Endothelial cell of umbilical vein (primary cell): Measurements from ENCODE around the gene GALNT10. TPM values are rescaled to one million over a fixed set of nuclear protein-coding genes. Genes with fewer than 3 reads are reported as not detected.

ENCODE experiments used
- BruUV-seq: library from RNA; stranded (reverse); fragments of 400-500 nt; replicated peaks from 2 replicates; lab custom pipeline; 2021; lab: Mats Ljungman, UMichigan
- CTCF ChIA-PET: fragments of 300-600, 350-600 bp; sonication (Branson Sonifier 250); formaldehyde crosslinking; loops from one replicate; lab custom pipeline; 2021; ENCODE audit warnings: antibody characterized with exemption, inconsistent platforms; lab: Charles Lee
- POLR2A ChIA-PET: fragments of 300-600, 350-600 bp; sonication (Branson Sonifier 250); formaldehyde crosslinking; loops from one replicate; lab custom pipeline; 2021; ENCODE audit warnings: antibody characterized with exemption, inconsistent platforms; lab: Charles Lee
- DNase-seq: peaks from one replicate; pipeline ENCODE4 v3.0.0-alpha.2; 2011; ENCODE audit warnings: low read depth, low spot score
- FAIRE-seq: peaks from 2 replicates; lab custom pipeline; 2011; peaks lifted over from hg19 to GRCh38; lab: Jason Lieb, UNC
- H2AFZ ChIP-seq: 2 replicates; pipeline ENCODE4 v1.6.0; 2012; ENCODE audit warnings: low read depth, low read length, control low read depth, inconsistent platforms
- H3K27ac ChIP-seq: 2 replicates; pipeline ENCODE4 v1.5.1; 2011; ENCODE audit warnings: low read depth, mild to moderate bottlenecking, control low read depth, low read length, moderate library complexity; ENCODE audit not compliant: insufficient read depth
- H3K27me3 ChIP-seq, 2 experiments: 2 replicates each; pipeline versions ENCODE4 v1.6.0 to v1.6.1; 2011; ENCODE audit warnings: low read length in 2 of 2, mixed read lengths in 1 of 2; ENCODE audit not compliant: control insufficient read depth in 2 of 2, insufficient read depth in 2 of 2
- H3K36me3 ChIP-seq, 2 experiments: 2 replicates in 1 of 2; 3 replicates in 1 of 2; pipeline ENCODE4 v1.5.1; 2011; ENCODE audit warnings: low read length in 2 of 2, mild to moderate bottlenecking in 1 of 2, moderate library complexity in 1 of 2; ENCODE audit not compliant: control insufficient read depth in 2 of 2, insufficient read depth in 2 of 2; ENCODE audit errors: extremely low read depth in 1 of 2
- H3K4me1 ChIP-seq: 3 replicates; pipeline ENCODE4 v1.5.1; 2011; ENCODE audit warnings: mild to moderate bottlenecking, low read length; ENCODE audit not compliant: control insufficient read depth, insufficient read depth; ENCODE audit errors: extremely low read depth
- H3K4me2 ChIP-seq: 2 replicates; pipeline ENCODE4 v1.6.1; 2011; ENCODE audit warnings: low read length, control low read depth, mixed read lengths; ENCODE audit not compliant: insufficient read depth
- H3K4me3 ChIP-seq, 3 experiments: fragments of 200-600 bp in 1 of 3; sonication (generic), shearing (Covaris generic) in 1 of 3; replicated peaks in 1 of 3; 2 replicates each; pipeline ENCODE4 v1.5.1; 2011 to 2016; ENCODE audit warnings: control low read depth in 3 of 3, low read length in 3 of 3, mild to moderate bottlenecking in 2 of 3, inconsistent platforms in 1 of 3, low read depth in 1 of 3, moderate library complexity in 1 of 3; ENCODE audit not compliant: insufficient read depth in 1 of 3
- H3K79me2 ChIP-seq: 2 replicates; pipeline ENCODE4 v1.6.0; 2012; ENCODE audit warnings: low read length, inconsistent platforms; ENCODE audit not compliant: control insufficient read depth, insufficient read depth
- H3K9ac ChIP-seq: replicated peaks from 2 replicates; pipeline ENCODE3; 2011; ENCODE audit warnings: low read length, control low read depth; ENCODE audit not compliant: insufficient read depth; ENCODE audit errors: extremely low read depth
- H3K9me1 ChIP-seq: replicated peaks from 3 replicates; pipeline ENCODE4 v1.6.0; 2011; ENCODE audit warnings: mild to moderate bottlenecking, low read length; ENCODE audit not compliant: control insufficient read depth, insufficient read depth; ENCODE audit errors: extremely low read depth
- H3K9me3 ChIP-seq: replicated peaks from 2 replicates; pipeline ENCODE4 v1.5.1; 2012; ENCODE audit warnings: low read length, inconsistent platforms; ENCODE audit not compliant: control insufficient read depth, insufficient read depth
- H4K20me1 ChIP-seq: replicated peaks from 2 replicates; pipeline ENCODE3; 2011; ENCODE audit warnings: mild to moderate bottlenecking, low read length; ENCODE audit not compliant: control insufficient read depth, insufficient read depth; ENCODE audit errors: extremely low read depth
- EZH2 ChIP-seq: IDR thresholded peaks from 2 replicates; pipeline ENCODE4 v1.6.1; 2012; ENCODE audit warnings: borderline replicate concordance, low read depth, mild to moderate bottlenecking, moderate library complexity, low read length, inconsistent platforms; ENCODE audit not compliant: severe bottlenecking
- FOS ChIP-seq: IDR thresholded peaks from 2 replicates; pipeline ENCODE4 v1.6.1; 2011; ENCODE audit warnings: mild to moderate bottlenecking, low read length, moderate library complexity, borderline replicate concordance; ENCODE audit not compliant: insufficient read depth
- GATA2 ChIP-seq: IDR thresholded peaks from 2 replicates; pipeline ENCODE4 v1.7.0; 2011; ENCODE audit warnings: low read depth, mild to moderate bottlenecking, moderate library complexity, mixed read lengths, low read length; ENCODE audit not compliant: insufficient read length, insufficient read depth
- JUN ChIP-seq: IDR thresholded peaks from 2 replicates; pipeline ENCODE4 v1.6.1; 2011; ENCODE audit warnings: borderline replicate concordance, low read depth; ENCODE audit not compliant: insufficient read length, insufficient read depth
- MYC ChIP-seq: IDR thresholded peaks from one replicate; pipeline ENCODE4 v1.6.1; 2011; ENCODE audit warnings: mild to moderate bottlenecking, low read depth, low read length
- POLR2A ChIP-seq: IDR thresholded peaks from 2 replicates; pipeline ENCODE4 v1.6.1; 2012; ENCODE audit warnings: low read depth, mild to moderate bottlenecking, control low read depth, low read length
- POLR2AphosphoS5 ChIP-seq: IDR thresholded peaks from 2 replicates; pipeline ENCODE4 v1.6.1; 2012; ENCODE audit warnings: low read depth, mild to moderate bottlenecking, control low read depth, low read length, moderate library complexity; ENCODE audit not compliant: insufficient read depth
- dilution Hi-C: fragments of 300-500 bp; cut with MboI; formaldehyde crosslinking; loops from one replicate; pipeline ENCODE4 v1.15.0; 2019; ENCODE audit warnings: low sequenced_read_pairs; ENCODE audit not compliant: extremely low pct_ligation_motif_present
- intact Hi-C: fragments of 100-400 bp; cut with micrococcal nuclease; formaldehyde crosslinking; loops from one replicate; pipeline ENCODE4 v1.10.0; 2022
- polyA plus RNA-seq, 4 experiments: library from polyadenylated mRNA; depleted of rRNA in 3 of 4; stranded (reverse) in 3 of 4; unstranded in 1 of 4; fragments of >200 nt; gene quantifications; 2 replicates each; pipeline versions ENCODE4 v1.2.1 to v1.2.3, GENCODE V29; 2011 to 2012; ENCODE audit warnings: missing spikeins in 1 of 4
- total RNA-seq: library from RNA; stranded (reverse); gene quantifications from 2 replicates; pipeline ENCODE4 v1.2.3, GENCODE V29; 2021
- TF ChIP-seq, protein P1 (sequence below): IDR thresholded peaks from 2 replicates; pipeline ENCODE4 v1.6.1; 2011; ENCODE audit not compliant: insufficient read depth, insufficient read length
- TF ChIP-seq, protein P2 (sequence below), 2 donors: IDR thresholded peaks; 1 replicate in 1 of 2; 2 replicates in 1 of 2; pipeline ENCODE4 v1.5.1; 2011; ENCODE audit warnings: low read length in 2 of 2, mild to moderate bottlenecking in 2 of 2, moderate library complexity in 2 of 2, control low read depth in 1 of 2, inconsistent platforms in 1 of 2, low read depth in 1 of 2; ENCODE audit not compliant: insufficient read depth in 1 of 2; ENCODE audit errors: extremely low read depth in 1 of 2

The GALNT10 gene
- total and polyA plus RNA-seq, 2 donors (not counting 3 experiments of a cell fraction or from before 2014, with no cell fraction given), result 70.2 to 77.6 TPM

DNA sequence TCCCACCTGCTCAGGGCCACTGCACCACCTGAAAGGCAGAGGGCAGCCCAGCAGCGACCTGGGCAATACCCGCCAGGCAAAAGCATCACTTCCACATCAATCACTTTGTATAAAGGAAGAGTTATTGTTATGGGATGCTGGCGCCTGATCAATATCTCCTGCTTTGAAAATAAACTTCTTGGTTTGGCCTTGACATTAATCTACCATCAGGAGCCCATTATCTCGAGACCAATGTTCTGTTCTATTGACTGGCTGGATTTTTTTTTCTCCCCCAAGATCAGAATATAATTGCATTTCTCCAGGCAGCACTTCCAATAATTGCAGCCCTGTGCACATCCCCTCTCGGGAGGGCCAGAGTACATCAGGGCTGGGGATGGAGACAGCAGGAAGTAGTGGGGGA lies 210.8 kb downstream of the GALNT10 start:
- Histone ChIP-seq H3K27me3 (no peaks in the 10 kb centered on the region), H4K20me1 (no peaks in the 10 kb centered on the region), H3K4me2 (no peak overlapping the region), H3K9me3 (no peaks in the 10 kb centered on the region), H3K9me1 (no peaks in the 10 kb centered on the region), H3K27ac (no peak overlapping the region), H3K9ac (no peak overlapping the region), H3K4me1 (peaks cover 10% of the 10 kb centered on the region), H3K4me3 (no peak overlapping the region), H3K36me3 (no peaks in the 10 kb centered on the region), H3K79me2 (no peaks in the 10 kb centered on the region), H2AFZ (no peak overlapping the region)
- ChIA-PET CTCF (no interaction called here), POLR2A (no interaction called here)
- intact Hi-C loops (no loop called here), dilution Hi-C loops (no loop called here)
- DNase-seq, result no peak
- no peak for FAIRE-seq
- TF ChIP-seq MYC (no peak), POLR2A (no peak), POLR2AphosphoS5 (no peak), JUN (no peak), FOS (no peak), EZH2 (no peak), GATA2 (no peak)
- TF ChIP-seq, protein P1, sequence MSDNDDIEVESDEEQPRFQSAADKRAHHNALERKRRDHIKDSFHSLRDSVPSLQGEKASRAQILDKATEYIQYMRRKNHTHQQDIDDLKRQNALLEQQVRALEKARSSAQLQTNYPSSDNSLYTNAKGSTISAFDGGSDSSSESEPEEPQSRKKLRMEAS, result no peak
- TF ChIP-seq, protein P2, sequence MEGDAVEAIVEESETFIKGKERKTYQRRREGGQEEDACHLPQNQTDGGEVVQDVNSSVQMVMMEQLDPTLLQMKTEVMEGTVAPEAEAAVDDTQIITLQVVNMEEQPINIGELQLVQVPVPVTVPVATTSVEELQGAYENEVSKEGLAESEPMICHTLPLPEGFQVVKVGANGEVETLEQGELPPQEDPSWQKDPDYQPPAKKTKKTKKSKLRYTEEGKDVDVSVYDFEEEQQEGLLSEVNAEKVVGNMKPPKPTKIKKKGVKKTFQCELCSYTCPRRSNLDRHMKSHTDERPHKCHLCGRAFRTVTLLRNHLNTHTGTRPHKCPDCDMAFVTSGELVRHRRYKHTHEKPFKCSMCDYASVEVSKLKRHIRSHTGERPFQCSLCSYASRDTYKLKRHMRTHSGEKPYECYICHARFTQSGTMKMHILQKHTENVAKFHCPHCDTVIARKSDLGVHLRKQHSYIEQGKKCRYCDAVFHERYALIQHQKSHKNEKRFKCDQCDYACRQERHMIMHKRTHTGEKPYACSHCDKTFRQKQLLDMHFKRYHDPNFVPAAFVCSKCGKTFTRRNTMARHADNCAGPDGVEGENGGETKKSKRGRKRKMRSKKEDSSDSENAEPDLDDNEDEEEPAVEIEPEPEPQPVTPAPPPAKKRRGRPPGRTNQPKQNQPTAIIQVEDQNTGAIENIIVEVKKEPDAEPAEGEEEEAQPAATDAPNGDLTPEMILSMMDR (IDR thresholded peaks at IDR 0.05; ENCODE audit: extremely low read depth in 1 of 2, insufficient read depth in 1 of 2, low read depth in 1 of 2, low read length in 2 of 2), result no peak
- BruUV-seq, result no TSS peak
